NAMALWA (cell line): Measurements from ENCODE around the gene PASK.

Source experiments
- DNase-seq: peaks from one replicate; pipeline ENCODE4 v3.0.0-alpha.2; 2015; ENCODE audit warnings: low spot score

PASK gene

DNA sequence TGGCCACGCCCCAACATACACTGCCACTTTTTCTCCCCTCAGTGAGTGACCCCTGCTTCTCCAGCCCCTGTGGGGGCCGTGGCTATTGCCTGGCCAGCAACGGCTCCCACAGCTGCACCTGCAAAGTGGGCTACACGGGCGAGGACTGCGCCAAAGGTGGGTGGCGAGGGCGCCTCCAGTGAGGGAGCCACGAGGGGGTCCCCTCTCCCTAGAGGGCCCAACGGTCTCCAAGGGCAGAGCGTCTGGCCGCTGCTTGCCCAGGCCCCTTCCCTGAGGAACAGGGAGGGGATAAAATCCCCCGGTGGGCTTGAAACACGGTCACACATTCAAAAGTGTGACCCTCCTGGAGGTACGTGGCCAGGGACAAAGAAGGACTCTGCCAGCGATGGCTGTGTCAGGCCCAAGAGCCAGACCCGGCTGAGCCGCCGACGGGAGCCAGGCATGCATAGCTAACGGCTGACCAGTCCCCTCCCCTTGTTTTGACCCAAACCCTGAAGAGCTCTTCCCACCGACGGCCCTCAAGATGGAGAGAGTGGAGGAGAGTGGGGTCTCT lies 84.4 kb downstream of the PASK start:
- DNase-seq = no peak

DNA sequence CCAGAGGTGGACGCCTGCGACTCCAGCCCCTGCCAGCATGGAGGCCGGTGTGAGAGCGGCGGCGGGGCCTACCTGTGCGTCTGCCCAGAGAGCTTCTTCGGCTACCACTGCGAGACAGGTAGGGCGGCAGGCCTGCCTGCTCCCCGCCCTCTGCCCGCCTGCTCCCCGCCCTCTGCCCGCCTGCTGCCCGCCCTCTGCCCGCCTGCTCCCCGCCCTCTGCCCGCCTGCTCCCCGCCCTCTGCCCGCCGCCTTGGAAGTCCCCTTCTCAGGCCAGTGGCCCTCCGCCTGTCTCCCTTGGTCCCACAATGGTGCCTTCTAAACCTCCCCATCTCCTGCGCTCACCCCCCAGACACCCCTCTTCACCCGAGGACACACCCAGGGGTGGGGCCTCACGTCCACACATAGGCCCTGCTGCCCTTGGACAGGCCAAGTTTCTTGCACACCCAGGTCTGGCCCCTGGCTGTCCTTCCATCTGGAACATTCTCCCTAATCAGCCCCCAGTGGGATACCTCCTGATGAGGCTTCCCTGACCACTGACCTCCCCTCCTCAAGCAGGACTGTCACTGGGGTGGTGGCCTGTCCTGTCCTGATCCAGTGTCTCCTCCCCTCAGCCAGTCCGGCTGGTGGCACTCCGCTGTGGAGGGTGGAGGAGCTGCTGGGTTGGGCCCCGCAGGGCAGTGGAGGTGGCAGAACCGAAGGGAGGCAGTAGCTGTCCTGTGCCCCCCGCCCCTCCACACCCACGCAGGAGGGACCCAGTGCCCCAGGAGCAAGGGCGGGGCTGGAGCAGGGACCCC lies 85.1 kb downstream of the PASK start:
- DNase-seq = no peak

DNA sequence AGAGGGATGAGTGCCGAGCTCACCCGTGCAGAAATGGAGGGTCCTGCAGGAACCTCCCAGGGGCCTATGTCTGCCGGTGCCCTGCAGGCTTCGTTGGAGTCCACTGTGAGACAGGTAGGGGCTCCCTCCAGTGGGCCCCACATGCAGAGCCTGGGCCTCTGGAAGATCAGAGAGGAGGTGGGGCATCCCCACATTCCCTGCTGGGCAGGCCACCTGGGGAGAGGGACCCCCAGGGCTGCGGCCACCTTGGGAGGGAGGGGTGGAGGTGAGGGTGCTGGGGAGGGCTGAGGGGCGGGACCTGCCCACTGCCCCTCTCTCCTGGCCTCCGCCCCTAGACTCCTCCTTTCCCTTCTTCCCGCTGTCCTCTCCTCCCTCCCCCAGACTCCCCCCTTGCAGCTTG lies 85.7 kb downstream of the PASK start:
- no peak for DNase-seq

DNA sequence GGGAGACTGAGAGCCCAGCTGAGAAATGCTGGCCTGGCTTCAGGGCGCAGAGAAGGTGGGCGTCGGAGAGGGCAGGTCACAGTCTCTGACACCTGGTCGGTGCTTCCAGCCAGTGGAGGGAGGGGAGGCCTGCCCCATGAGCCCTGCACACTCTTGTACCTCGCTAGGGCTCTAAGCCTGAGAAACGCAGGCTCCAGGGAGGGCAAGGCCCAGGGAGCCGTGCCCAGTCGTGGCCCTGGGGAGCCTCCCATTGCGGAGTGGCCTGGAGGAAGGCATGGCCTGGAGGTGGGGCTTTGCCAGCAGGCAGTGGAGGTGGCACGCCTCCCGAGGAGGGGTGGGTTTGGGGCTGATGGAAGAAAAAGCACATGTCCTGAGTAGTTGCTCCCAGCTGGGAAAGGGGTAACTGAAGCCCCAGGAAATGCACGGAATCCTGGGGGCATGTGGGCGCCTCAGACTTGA lies 86.2 kb downstream of the PASK start:
- no peak for DNase-seq

DNA sequence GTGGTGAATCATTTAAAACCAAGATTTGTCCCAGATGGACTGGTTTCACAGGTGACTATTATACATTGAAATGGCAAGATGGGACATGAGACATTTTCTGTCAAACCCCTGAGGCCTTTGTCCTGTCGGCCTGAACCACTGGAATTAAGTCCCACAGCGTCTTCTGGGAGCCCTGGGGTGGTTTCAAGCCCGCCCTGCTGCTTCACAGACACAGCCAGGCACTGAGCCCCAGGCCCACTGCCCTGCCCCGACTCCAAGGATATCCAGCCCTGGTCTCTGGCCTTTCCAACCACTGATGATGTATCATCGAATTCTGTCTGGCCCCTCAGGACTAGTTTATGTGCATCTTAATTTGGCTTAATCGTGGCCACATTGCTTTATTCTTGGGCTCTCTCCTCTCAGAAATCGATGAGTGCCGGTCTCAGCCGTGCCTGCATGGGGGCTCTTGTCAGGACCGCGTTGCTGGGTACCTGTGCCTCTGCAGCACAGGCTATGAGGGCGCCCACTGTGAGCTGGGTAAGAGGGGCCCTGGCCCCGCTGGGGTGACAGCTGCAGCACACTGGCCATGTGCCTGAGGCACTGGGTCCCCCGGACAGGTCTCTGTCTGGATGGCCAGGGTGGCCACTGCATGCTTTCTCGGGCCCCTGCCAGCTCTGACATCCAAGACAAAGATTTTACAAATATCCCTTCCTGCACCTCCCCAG lies 86.7 kb downstream of the PASK start:
- no peak for DNase-seq

DNA sequence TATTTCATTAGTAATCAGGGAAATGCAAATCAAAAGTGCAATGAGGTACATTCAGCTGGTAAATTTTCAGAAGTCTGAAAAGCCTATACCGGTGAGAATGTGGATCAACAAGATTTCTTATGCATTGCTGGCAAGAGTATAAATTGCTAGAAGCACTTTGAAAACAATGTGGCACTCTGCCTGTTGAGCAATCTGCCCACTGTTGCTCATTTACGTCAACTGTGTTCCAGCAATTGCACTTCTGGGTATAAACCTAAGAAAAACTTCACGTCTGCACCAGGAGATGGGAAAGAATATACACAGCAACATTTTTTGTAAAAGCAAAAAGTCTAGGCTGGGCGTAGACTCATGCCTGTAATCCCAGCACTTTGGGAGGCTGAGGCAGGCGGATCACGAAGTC lies 88.0 kb downstream of the PASK start:
- no peak for DNase-seq
